GM10266 (cell line): ENCODE results near the gene PYGM.

ENCODE experiments used
- DNase-seq: peaks from one replicate; pipeline ENCODE4 v3.0.0; 2012; ENCODE audit errors: extremely low spot score
- CTCF ChIP-seq: IDR thresholded peaks from 2 replicates; pipeline ENCODE4 v1.5.1; 2012; ENCODE audit warnings: mild to moderate bottlenecking, low read depth; ENCODE audit not compliant: control insufficient read depth, insufficient read depth; ENCODE audit errors: missing control alignments

PYGM gene

DNA sequence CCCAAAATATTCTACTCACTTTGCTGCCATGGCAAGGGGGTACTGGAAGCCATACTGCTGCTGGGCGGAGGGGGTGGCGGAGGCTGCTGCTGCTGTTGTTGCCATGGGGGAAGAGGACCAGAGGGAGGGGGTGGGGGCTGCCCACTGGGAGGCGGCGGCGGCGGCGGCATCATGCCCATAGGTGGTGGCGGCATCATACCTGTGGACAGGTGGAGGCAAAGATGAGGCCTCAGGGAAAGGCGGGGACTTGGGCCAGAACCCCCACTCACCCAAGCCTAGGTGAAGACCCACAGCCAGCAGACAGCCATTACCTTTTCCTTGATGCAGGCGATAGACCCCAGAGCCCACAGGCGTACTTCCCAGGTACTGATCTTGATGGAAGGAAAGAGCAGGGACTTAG lies 7.1 kb upstream of the PYGM start:
- TF ChIP-seq CTCF = no peak
- no peak for DNase-seq

DNA sequence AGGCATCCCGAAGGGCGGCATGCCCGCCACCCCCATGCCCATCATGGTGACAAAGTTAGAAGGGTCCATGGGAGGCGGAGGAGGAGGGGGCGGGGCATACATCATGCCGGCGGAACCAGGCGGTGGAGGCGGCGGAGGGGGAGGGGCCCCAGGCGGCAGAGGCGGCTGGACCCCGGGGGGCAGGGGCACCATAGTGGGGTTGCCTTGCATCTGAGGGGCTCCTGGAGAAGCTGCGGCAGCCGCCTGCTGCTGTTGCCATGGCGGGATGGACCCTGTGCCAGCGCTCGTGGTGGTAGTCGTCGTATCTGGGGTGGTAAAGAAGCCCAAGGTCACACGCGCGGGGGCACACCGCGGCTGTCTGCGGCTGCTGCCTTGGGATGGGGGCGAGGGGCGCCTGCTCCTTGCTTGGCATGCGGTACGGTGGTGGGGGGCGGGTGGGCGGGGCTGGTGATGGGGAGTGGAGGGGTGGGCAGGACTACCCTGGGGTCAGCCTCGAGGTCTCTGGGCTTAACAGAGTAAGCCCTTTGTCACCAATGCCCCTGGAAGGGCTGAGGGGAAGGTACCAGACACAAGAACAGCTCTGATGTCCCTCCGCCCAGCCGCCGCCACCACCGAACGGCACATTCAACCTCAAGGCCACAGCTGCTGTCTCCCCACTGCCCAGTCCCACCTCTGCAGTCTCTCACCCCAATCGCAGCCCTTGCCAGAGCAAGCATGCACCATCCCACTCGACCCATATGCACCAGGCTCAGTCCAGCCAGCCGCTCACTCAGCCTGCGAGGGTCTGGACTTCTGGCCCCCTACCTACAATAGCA lies 6.3 kb upstream of the PYGM start:
- no peak for DNase-seq
- TF ChIP-seq CTCF = no peak

DNA sequence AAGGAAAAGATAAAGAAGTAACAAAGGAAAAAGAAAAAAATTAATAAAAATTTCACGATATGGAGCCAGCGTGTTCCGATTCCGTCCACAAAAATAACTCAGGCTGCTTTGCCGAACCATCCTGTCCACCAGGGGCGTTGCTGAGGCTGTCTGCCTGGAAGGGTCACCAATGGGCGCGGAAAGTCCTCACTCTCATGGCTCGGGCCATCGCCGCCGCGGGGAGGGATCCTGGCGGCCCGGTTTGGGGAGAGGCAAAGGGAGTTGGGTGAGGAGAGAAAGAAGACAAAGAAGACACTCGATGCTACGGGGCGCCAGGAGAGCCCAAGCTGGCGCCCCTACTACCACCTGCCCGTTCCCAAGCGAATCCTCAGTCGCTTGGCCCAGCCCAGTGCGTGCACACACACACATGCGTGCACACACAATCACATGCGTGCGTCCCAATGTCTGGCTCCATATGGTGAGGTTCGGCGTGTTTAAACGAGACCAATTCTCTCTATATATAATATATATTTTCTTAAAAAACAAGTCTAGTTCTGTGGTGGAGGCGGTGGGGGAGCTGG lies 5.6 kb upstream of the PYGM start:
- DNase-seq = no peak
- no peak for TF ChIP-seq CTCF

DNA sequence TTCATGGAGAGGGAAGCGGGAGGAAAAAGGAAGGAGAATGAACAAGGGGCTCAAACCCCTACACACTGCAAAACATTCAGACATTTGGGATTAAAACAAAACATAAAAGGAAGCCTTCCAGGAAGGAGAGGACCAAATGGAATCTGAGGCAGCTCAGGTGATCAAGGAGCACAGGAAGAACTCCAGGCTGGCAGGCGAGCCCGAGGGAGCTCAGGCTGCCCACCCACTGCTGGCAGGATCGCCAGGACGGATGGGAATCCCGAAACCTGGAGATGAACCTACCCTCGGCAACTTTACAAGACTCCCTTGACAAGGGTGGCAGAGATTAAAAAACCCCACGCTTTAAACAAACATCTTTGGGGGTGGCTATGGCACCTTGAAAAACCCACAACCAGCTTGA lies 5.0 kb upstream of the PYGM start:
- no peak for TF ChIP-seq CTCF
- DNase-seq = no peak

GRCh38 chr11:64764040-64764611 lies 4.4 kb upstream of the PYGM start:
- no peak for TF ChIP-seq CTCF
- DNase-seq = no peak

DNA sequence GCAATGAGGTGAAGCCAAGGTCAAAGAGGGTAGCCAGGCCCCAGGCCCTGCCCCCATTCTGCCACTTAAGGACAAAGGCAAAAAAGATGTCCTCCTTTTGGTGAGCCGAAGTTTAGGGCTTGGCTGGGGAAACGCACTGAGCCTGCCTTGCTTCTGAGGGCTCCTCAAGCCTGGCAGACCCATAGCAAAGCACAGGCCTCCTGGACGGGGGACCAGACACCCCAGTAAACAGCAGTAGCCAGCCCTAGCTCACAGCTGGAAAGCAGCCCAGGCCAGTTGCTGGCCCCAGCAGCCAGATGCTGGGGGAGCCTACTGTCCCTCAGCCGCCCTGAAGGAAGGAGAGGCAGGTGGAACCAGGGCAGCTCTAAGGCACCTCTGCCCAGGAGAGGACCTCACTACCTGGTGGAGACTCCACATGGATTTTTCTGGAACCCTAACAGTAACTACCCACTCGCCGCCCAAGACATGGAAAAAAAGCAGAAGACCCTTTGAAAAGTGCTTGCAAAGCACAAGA lies 3.8 kb upstream of the PYGM start:
- TF ChIP-seq CTCF = no peak
- no peak for DNase-seq
